ENCODE results near the gene EEIG1.

GRCh38 chr9:127935765-127936221, 45.0 kb downstream of the EEIG1 start:
- TF ChIP-seq POLR2A (IDR thresholded peaks at IDR 0.05): no peak
- TF ChIP-seq, protein P1, sequence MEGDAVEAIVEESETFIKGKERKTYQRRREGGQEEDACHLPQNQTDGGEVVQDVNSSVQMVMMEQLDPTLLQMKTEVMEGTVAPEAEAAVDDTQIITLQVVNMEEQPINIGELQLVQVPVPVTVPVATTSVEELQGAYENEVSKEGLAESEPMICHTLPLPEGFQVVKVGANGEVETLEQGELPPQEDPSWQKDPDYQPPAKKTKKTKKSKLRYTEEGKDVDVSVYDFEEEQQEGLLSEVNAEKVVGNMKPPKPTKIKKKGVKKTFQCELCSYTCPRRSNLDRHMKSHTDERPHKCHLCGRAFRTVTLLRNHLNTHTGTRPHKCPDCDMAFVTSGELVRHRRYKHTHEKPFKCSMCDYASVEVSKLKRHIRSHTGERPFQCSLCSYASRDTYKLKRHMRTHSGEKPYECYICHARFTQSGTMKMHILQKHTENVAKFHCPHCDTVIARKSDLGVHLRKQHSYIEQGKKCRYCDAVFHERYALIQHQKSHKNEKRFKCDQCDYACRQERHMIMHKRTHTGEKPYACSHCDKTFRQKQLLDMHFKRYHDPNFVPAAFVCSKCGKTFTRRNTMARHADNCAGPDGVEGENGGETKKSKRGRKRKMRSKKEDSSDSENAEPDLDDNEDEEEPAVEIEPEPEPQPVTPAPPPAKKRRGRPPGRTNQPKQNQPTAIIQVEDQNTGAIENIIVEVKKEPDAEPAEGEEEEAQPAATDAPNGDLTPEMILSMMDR (IDR thresholded peaks at IDR 0.05): no peak
